HAP-1 (cell line): ENCODE data around the gene DISC1.
A peak's percentile ranks its signal among the peaks of the same experiment; 100 is the strongest.

Experiments used
- DNase-seq, 2 experiments: peaks; one replicate each; pipeline ENCODE4 v3.0.0-alpha.2; 2016 to 2020; ENCODE audit warnings: low spot score in 2 of 2
- H3K27me3 ChIP-seq: fragments of 250-450 bp; sonication (Bioruptor Pico); 2 replicates; pipeline ENCODE4 v1.5.1; 2020; ENCODE audit warnings: low read depth, mild to moderate bottlenecking, moderate library complexity
- H3K36me3 ChIP-seq: fragments of 250-450 bp; sonication (Bioruptor Pico); replicated peaks from 2 replicates; pipeline ENCODE4 v1.5.1; 2020; ENCODE audit warnings: mild to moderate bottlenecking
- H3K4me1 ChIP-seq: fragments of 250-450 bp; sonication (Bioruptor Pico); 2 replicates; pipeline ENCODE4 v1.5.1; 2020; ENCODE audit warnings: mild to moderate bottlenecking
- H3K4me3 ChIP-seq: fragments of 250-450 bp; sonication (Bioruptor Pico); 2 replicates; pipeline ENCODE4 v1.5.1; 2020; ENCODE audit warnings: mild to moderate bottlenecking, moderate library complexity
- H3K9me3 ChIP-seq: fragments of 250-450 bp; sonication (Bioruptor Pico); 2 replicates; pipeline ENCODE4 v1.5.1; 2020; ENCODE audit warnings: mild to moderate bottlenecking, moderate library complexity
- in situ Hi-C: fragments of 300-500 bp; cut with MboI; formaldehyde crosslinking; loops from 3 replicates; pipeline ENCODE4 v1.14.3; 2020; ENCODE audit warnings: low sequenced_read_pairs, inconsistent platforms, mixed read lengths

Gene DISC1

GRCh38 chr1:232036181-232036933 lies 409.8 kb downstream of the DISC1 start:
- H3K36me3 ChIP-seq, result no peaks in the 10 kb centered on the region
- in situ Hi-C loops, result no loop called here
- H3K9me3 ChIP-seq, result no peaks in the 10 kb centered on the region
- H3K4me1 ChIP-seq, result no peaks in the 10 kb centered on the region
- H3K4me3 ChIP-seq, result no peak overlapping the region
- H3K27me3 ChIP-seq, result no peaks in the 10 kb centered on the region
- DNase-seq, result no peak

GRCh38 chr1:232037774-232038388 lies 411.3 kb downstream of the DISC1 start:
- DNase-seq, result no peak
- no peaks in the 10 kb centered on the region for H3K27me3 ChIP-seq
- no peak overlapping the region for H3K4me3 ChIP-seq
- no peaks in the 10 kb centered on the region for H3K9me3 ChIP-seq
- in situ Hi-C loops, result no loop called here
- no peaks in the 10 kb centered on the region for H3K4me1 ChIP-seq
- H3K36me3 ChIP-seq, result no peaks in the 10 kb centered on the region

GRCh38 chr1:232038706-232039677 lies 412.4 kb downstream of the DISC1 start:
- no peaks in the 10 kb centered on the region for H3K9me3 ChIP-seq
- peak in 1 of 2 experiments; percentile 14 for DNase-seq
- no peaks in the 10 kb centered on the region for H3K27me3 ChIP-seq
- no peaks in the 10 kb centered on the region for H3K4me1 ChIP-seq
- no peak overlapping the region for H3K4me3 ChIP-seq
- in situ Hi-C loops, result no loop called here
- no peaks in the 10 kb centered on the region for H3K36me3 ChIP-seq

DNA sequence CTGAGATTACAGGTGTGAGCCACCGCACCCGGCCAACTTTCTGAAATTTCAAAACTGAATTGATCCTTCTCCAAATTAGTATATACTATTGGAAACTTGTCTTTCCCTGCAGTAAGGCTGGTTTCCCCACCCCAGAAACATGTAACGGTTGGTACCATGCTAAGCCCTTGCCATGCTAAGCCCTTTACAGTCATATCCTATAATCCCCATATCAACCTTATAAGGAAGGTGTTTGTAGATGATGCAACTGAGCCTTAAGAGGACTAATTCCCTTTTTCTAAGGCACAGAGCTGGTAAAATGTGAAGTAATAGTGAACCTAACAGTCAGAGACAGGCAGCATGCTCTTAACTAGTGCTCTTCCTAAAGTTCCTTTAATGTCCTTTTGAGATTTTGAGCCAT lies 413.7 kb downstream of the DISC1 start:
- DNase-seq, result no peak
- Histone ChIP-seq H3K4me1 (no peaks in the 10 kb centered on the region), H3K36me3 (no peaks in the 10 kb centered on the region), H3K27me3 (no peaks in the 10 kb centered on the region), H3K4me3 (no peak overlapping the region), H3K9me3 (no peaks in the 10 kb centered on the region)
- in situ Hi-C loops, result no loop called here

GRCh38 chr1:232044728-232045127 lies 418.1 kb downstream of the DISC1 start:
- Histone ChIP-seq H3K27me3 (no peaks in the 10 kb centered on the region), H3K4me1 (no peaks in the 10 kb centered on the region), H3K36me3 (no peaks in the 10 kb centered on the region), H3K9me3 (no peaks in the 10 kb centered on the region), H3K4me3 (no peak overlapping the region)
- in situ Hi-C loops, result no loop called here
- no peak for DNase-seq

DNA sequence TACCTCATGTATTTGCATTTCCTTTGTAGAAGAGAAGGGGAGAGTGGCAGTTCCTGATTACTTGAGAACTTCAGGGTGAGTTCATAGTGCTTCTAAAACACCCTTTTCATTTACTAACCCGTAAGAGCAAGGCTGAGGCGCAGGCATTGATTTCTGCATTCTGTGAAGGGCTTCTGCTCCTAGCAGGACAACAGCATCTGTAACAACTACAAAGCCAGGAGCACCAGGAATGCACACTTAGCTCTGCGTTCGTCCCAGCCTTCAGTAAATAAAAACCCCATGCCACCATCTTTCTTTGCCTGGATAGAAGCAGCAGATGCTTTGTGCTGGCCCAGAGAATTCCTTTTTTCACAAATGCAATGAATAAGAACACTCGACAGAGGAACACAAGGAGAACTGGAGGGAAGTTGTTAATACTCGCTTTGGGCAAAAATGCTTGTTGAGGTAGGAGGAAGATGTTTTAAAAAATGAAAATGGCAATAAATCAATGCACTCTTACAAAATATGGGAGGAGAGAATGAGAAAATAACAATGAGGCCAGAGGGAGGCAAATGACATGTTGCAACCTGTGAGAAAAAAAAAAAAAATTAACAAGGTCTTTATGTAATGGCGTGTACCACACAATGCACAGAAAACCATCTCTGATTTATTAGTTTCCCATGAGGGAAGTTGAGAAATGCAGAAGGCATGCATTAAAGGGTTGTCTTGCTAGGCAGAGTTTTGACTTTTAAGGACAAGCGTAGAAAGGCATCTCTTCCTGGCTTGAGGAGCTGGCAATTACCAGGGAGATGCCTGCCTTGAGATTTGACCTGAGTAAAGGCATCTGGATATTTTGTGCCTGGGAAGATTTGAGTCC lies 418.8 kb downstream of the DISC1 start:
- no peak overlapping the region for H3K4me3 ChIP-seq
- no peak for DNase-seq
- H3K27me3 ChIP-seq, result no peaks in the 10 kb centered on the region
- H3K4me1 ChIP-seq, result no peaks in the 10 kb centered on the region
- no peaks in the 10 kb centered on the region for H3K9me3 ChIP-seq
- no peaks in the 10 kb centered on the region for H3K36me3 ChIP-seq
- in situ Hi-C loops, result no loop called here

DNA sequence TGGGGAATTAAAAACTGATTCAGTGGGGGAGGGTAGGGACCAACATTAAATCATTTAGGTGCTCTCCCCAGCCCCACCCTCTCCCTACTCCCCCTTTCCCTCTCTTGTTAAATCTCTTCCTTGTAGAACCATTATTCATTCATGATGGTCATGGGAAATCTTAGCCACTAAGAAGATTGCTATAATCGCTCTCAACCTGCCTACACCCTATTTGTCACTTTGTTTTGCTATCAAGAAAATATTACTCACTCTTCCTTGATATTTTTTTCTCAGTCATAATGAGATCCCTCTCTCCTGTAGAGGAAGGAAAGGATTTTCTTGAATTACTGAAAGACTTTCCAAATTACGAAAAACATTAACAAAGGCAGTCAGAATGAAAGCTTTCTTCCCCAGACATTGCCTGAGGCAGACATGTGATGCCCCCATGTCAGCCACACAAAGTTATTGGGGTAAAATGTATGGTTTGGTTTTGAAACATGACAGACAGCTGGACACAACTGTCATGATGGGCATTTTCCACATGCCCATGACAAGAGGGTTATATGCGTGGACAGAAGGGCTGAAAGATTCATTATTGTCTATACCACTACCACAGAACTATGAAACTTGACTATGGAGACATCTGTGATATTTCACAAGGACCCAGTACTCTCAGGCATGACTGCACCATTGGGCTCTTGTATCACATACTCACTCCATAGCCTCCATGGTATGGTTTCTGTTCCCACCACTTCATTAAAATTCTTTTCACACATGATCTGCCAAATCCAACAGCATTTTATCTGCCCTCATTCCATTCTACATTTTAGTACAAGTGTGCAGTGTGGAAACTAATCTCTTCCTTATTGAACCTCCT lies 420.1 kb downstream of the DISC1 start:
- Histone ChIP-seq H3K4me3 (no peak overlapping the region), H3K4me1 (no peaks in the 10 kb centered on the region), H3K9me3 (no peaks in the 10 kb centered on the region), H3K36me3 (no peaks in the 10 kb centered on the region), H3K27me3 (peaks cover 2% of the 10 kb centered on the region; the same call in 1 of the 2 replicates)
- DNase-seq, result no peak
- in situ Hi-C loops, result no loop called here

GRCh38 chr1:232047473-232047872 lies 420.9 kb downstream of the DISC1 start:
- H3K27me3 ChIP-seq, result peaks cover 2% of the 10 kb centered on the region; the same call in 1 of the 2 replicates
- H3K9me3 ChIP-seq, result no peaks in the 10 kb centered on the region
- H3K4me3 ChIP-seq, result no peak overlapping the region
- no peak for DNase-seq
- H3K4me1 ChIP-seq, result no peaks in the 10 kb centered on the region
- in situ Hi-C loops, result no loop called here
- H3K36me3 ChIP-seq, result no peaks in the 10 kb centered on the region

DNA sequence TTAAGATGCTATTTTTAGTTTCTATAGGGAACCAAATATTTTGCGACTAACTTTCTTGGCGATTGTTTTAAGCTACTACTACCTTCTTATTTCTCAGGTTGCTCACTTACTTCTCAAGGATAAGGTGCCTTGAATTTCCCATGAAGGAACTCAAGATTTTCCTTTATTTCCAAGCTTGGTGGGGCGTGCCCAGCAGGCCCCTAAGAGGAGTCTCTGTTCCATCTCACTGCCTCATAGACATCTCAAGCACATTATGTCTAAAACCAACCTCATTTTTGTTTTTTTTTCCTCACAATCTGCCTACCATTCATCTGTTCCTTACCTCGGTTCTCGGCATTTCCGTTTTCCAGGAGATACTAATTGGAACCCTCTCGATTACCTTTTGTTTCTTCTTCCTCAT lies 421.9 kb downstream of the DISC1 start:
- in situ Hi-C loops, result no loop called here
- DNase-seq, result no peak
- Histone ChIP-seq H3K27me3 (peaks cover 2% of the 10 kb centered on the region; the same call in 1 of the 2 replicates), H3K4me3 (no peak overlapping the region), H3K9me3 (no peaks in the 10 kb centered on the region), H3K4me1 (no peaks in the 10 kb centered on the region), H3K36me3 (no peaks in the 10 kb centered on the region)

- in situ Hi-C loops, result no loop called here
- no peak overlapping the region for H3K4me3 ChIP-seq
- H3K36me3 ChIP-seq, result no peaks in the 10 kb centered on the region
- no peaks in the 10 kb centered on the region for H3K9me3 ChIP-seq
- H3K4me1 ChIP-seq, result no peaks in the 10 kb centered on the region
- no peak for DNase-seq
- peaks cover 2% of the 10 kb centered on the region; the same call in 1 of the 2 replicates for H3K27me3 ChIP-seq
Observed at GRCh38 chr1:232049335-232049734, 422.7 kb downstream of the DISC1 start.

GRCh38 chr1:232057217-232057895 lies 430.8 kb downstream of the DISC1 start:
- no peak for DNase-seq
- in situ Hi-C loops, result no loop called here
- H3K36me3 ChIP-seq, result no peaks in the 10 kb centered on the region

DNA sequence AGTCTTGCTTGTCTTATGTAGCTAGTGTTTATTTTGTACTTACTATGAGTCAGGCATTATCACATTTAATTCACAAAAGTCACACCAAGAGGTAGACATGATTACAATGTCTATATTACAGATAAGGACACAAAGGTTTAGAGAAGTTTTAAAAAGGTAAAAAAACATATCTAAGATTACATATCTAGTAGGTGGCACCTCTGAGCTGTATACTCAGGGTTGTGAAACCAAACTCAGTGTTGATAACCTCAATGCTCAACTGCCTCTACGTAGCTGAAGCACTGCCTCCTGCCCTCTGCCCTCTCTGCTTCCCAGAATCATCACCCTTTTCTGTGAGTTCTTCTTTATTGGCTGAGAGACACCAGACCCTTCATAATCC lies 431.3 kb downstream of the DISC1 start:
- no peak for DNase-seq
- in situ Hi-C loops, result no loop called here
- H3K4me1 ChIP-seq, result no peaks in the 10 kb centered on the region

More at GRCh38 chr1:232057217-232057895, 430.8 kb downstream of the DISC1 start:
- no peaks in the 10 kb centered on the region for H3K4me1 ChIP-seq
- no peaks in the 10 kb centered on the region for H3K9me3 ChIP-seq
- no peaks in the 10 kb centered on the region for H3K27me3 ChIP-seq
- H3K4me3 ChIP-seq, result no peak overlapping the region

More for the DNA sequence above, 431.3 kb downstream of the DISC1 start:
- no peaks in the 10 kb centered on the region for H3K9me3 ChIP-seq
- H3K36me3 ChIP-seq, result no peaks in the 10 kb centered on the region
- no peaks in the 10 kb centered on the region for H3K27me3 ChIP-seq
- no peak overlapping the region for H3K4me3 ChIP-seq
